CD4-positive, alpha-beta T cell treated with Interleukin-2 at 100 ng/mL for 4 hours (primary cell): ENCODE measurements around the gene LZTS2.
"Not testable (repeated sequence)": the region's sequence is repeated elsewhere in the genome, so short reads cannot be mapped to it uniquely, and the experiment has no call there.

ENCODE experiments used
- DNase-seq: peaks from one replicate; pipeline ENCODE4 v3.0.0-alpha.2; 2020; ENCODE audit warnings: low spot score

Gene LZTS2

DNA sequence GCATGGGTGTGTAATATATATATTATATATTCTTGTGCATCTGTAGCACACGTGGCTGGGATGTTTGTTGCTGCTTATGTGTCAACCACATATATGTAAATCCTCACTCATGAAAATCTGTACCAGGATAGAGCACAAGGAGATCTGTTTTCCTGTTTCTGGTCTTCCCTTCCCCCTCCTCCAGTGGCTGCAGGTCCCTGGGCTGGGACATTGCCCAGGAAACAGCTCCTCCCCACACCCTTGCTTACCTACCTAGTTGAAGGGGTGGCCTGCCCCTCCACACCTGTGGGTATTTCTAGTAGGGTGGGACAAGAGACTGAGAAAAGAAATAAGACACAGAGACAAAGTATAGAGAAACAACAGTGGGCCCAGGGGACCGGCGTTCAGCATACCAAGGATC is 33.7 kb downstream of the LZTS2 start:
- no peak for DNase-seq

DNA sequence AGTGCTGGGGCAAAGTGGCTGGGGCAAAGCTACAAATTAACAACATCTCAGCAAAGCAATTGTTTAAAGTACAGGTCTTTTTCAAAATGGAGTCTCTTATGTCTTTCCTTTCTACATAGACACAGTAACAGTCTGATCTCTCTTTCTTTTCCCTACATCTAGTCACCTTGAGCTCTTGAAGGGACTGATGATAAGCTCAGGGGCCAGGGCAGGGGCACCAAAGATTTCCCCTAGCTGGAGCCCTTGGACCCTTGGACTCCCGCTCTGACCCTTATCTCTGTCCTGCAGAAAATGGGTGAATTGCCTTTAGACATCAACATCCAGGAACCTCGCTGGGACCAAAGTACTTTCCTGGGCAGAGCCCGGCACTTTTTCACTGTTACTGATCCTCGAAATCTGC is 34.8 kb downstream of the LZTS2 start:
- DNase-seq, result not testable (repeated sequence)

DNA sequence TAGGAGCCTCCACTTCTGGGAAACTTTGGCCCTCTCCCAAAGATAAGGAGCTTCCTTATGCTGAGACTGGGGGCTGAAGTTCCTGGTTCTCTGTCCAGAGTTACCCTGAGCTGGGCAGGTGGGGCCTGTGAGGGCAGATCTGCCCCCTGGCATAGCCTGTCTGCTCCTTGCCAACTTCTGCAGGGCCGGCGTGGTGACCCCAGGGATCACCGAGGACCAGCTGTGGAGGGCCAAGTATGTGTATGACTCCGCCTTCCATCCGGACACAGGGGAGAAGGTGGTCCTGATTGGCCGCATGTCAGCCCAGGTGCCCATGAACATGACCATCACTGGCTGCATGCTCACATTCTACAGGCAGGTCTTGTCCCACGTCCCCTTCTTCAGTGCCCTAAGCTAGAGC is 35.7 kb downstream of the LZTS2 start:
- DNase-seq, result no peak

DNA sequence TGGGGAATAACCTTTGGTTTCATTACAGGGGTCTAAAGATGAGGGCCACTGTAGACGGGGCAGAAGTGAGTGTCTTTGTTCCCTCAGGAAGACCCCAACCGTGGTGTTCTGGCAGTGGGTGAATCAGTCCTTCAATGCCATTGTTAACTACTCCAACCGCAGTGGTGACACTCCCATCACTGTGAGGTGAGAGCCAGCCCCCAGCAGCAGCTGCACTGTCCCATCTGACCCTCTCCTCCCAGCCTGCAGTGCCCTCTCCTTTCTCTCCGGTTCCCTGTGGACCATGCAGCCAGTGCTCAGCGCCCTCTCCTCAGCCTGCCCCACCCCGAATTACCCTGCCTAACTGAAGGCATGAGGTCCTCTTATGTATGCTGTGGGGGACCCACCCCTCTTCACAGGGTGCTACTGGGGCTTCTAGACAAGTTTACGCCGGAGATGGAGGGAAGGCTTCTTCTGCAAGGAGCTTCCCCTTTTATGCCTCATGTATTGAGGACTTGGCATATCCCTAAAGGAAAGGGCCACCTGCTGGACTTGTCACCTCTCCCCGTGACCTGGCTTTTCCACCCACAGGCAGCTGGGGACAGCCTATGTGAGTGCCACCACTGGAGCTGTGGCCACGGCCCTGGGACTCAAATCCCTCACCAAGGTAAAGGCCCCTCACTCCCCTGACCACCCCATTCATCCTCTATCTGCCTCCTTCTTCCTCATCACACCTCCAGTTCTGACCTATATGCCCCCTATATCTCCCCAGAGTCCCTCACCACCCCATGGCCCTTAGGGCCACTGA is 36.5 kb downstream of the LZTS2 start:
- no peak for DNase-seq

DNA sequence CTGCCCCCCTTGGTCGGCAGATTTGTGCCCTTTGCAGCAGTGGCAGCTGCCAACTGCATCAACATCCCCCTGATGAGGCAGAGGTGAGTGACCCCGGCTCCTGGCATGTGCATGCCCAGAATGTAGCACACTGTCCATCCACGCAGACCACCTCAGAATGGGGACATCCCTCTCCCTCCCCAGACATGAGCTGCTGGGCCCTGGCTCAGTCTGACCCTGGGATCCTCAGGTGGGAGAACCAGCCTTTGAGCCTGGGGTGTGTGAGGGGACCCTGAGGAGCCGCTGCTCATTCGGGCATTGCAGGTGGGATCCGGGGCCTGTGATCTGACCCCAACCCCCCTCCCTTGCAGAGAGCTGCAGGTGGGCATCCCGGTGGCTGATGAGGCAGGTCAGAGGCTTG is 37.1 kb downstream of the LZTS2 start:
- DNase-seq, result no peak

DNA sequence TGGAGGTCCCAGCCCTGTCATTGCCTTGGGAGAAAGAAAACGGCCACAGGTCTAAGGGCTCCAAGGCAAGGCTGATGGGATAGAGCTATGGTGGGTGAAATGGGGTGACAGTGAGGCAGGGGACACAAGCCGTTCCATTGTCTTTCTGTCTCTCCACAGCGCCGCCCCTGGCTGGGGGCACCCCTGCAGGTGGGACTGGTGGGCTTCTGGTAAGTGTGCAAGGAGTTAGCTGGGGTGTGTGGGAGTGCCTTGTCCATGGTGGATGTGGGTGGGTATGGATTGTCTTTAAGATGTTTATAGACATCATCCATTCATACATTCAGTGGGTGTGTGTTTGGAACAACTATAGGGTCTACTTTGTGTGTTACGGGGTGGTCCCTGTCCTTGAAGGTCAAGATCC is 38.9 kb downstream of the LZTS2 start:
- no peak for DNase-seq

DNA sequence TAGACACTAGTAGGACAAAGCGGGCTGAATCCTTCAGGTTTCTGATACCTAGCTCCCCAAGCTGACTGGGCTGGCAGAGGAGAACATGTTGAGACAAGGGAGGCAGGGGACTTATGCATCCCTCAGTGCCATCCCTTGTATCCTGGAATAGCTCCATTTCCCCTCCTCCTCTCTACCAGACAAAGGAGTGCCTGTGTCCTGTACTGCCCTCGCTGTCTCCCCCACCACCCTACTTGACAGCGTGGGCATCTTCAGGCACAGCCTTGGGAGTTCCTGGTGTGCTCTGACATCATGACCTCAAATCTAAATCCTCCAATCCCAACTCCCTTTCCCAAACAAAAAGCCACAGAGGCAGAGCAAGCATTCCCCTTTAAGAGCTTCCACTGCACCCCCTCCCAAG is 40.5 kb downstream of the LZTS2 start:
- no peak for DNase-seq

DNA sequence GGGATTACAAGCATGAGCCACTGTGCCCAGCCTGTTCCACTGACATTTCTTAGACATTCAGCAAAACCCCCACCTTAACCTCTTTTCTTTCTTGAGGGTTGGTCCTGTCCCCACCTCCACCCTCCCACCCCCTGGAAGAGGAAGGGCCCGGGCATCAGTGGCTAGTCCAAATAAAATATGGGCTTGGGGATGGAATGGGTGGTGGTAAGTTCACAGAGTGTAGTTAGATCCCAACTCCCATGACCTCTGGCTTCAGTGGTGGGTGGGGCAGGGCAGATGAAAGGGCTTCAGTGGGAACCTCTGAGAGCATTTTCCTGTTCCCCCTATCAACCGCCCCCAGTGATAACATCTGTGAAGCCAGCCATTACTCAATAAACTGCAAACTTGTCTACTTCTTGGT is 41.2 kb downstream of the LZTS2 start:
- DNase-seq, result no peak

DNA sequence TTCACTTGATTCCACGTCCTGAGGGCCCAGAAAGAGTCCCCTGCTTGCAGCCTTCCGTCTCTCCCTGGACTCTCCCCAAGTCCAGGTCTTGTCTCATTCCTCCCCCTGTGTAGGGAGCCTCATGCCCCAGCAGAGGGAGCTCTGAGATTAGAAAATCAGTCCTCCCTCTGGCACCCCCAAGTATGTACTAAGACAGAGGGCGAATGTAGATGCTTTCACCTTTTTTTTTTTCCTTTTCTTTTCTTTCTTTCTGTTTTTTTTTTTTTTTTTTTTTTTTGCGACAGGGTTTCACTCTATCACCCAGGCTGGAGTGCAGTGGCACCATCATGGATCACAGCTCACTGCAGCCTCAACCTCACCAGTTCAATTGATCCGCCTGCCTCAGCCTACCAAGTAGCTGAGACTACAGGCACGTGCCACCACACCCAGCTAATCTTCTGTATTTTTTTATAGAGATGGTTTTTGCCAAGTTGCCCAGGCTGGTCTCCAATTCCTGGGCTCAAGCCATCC is 41.7 kb downstream of the LZTS2 start:
- peak; percentile 83 for DNase-seq

DNA sequence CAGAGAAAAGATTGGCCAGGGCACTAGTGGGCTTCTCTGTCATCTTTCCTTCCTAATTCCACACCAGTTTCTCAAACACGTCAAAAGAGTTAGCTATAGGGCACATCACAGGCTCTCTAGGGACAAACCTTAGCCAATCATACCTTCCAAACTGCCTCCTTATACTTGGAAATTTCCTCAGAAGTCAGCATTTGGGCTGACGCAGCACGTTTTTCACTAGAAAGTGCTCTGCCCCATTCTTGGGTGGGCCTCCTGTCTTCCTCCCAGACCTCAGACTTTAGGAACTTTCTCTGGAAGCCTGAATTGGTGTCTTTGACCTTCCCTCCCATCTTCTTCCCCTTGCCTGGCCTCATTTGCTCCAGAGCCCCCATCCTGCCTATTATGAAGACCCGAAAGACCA is 42.5 kb downstream of the LZTS2 start:
- DNase-seq, result no peak

DNA sequence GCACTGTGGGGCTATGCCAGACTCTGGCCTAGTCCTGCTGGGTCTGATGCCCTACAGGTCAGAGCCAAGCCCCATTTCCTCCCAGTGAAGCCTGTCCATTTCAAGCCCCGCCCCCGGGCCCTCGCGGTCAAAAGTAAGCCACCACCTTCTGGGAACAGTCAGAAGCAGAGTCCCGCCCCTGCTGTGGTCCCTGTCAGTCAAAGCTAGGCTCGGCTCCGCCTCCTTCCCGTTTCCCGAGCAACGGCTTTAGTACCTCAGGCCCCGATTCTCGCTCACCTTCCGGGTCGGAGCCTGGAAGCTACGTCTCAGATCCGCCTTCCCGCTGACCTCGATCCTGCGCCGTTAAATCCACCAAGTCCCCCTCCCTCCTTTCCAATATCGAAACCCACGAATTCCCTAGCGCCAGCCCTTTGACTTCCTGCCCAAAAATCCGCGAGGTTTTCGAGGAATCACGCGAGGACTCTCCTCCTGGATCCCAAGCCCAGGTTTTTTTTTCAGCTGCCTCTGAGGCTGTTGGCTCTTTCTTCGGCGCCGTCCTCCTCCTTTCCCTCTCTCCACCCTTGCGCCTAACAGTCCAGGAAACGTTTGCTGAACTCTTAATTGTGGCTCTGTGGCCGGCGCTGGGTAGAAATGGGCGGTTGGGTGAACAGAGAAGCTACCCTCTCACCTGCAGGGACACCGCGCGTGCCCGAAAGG is 43.2 kb downstream of the LZTS2 start:
- peak; percentile 86 for DNase-seq

DNA sequence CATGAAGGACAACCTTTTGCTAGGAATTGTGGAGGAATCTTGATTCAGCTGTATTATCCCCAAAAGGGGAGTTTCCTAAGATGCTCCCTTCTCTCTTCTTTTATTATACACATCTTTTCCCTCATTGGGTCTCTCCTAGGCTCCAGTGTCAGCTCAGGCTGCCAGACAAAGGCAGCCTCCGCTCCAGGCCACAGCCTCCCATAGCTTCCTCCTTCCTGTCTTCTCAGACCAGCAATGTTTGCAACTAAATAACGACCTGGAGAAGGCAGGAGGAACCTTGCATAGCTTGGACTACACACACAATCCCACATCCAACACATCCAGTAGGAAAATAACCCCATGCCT is 43.7 kb downstream of the LZTS2 start:
- DNase-seq, result no peak

DNA sequence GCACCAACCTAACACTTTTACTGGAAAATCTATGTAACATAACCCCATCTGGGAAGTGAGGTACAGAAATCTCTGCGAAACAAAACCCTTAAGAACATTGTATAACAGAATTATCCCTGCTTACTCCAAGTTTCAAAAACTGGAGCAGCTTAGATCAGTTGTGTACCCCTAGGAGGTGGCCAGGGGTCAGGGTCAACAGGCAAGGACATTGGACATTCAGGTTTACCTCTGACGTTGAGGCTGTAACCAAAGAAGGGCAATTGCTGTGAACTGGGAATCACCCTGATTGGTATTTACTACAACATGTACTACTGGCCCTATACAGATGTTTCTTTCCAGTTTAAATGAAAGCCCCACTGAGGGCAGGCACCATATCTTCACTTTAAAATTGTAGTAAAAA is 44.5 kb downstream of the LZTS2 start:
- DNase-seq, result no peak

DNA sequence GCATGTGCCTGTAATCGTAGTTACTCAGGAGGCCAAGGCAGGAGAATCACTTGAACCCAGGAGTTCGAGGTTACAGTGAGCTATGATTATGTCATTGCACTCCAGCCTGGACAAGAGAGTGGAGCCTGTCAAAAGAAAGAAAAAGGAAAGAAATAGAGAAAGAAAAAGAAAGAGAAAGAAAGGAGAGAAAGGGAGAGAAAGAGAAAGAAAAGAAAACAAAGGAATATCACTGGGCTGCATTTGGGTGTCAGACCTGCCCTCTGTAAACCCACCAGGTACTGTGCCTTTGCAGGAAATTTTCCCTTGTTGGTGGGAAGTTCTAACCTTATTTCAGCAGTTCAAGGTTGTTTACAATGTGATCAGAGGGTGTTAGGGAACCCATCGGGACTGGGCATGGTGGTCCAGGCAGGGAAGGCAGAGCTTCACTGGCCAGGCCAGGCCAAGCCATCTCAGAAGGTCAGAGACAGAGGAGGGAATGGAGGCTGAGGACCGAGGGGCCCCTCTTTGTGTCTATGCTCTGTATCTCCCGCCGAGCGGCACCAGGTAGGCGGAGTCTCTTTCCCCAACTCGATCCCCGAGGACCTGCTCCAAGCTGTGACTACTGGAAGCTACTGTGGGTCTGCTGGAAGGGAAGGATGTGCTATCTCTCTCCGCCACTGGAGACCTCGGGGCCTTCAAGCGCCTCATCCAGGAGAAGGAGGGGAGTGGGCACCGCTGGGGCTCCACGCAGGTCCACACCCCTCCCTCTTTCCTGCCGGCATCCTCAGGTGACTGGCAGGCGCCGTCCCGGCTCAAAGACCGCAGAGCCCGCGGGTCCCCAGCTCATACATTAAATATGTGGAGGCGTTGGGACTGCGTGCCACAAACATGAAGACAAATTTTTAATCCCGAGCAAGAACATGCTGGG is 47.0 kb downstream of the LZTS2 start:
- no peak for DNase-seq

DNA sequence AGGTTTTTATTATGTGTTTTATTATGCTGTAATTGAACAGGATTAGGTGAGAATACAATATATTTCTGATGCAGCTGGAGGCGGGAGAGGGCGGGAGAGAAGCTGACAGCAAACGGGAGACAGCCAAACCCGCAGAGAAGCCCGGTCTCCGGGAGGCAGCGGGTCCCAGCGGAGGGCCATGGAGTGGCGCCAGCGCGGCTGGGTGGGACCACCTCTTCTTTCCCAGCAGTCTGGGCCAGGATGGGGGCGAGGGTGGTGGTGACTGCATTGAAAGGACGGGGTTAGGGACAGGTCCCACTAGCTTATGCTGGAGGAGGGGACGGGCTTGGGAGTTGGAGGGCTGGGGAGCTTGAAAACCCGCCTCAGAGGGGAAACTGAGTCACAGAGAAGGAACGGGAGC is 47.7 kb downstream of the LZTS2 start:
- DNase-seq, result no peak

DNA sequence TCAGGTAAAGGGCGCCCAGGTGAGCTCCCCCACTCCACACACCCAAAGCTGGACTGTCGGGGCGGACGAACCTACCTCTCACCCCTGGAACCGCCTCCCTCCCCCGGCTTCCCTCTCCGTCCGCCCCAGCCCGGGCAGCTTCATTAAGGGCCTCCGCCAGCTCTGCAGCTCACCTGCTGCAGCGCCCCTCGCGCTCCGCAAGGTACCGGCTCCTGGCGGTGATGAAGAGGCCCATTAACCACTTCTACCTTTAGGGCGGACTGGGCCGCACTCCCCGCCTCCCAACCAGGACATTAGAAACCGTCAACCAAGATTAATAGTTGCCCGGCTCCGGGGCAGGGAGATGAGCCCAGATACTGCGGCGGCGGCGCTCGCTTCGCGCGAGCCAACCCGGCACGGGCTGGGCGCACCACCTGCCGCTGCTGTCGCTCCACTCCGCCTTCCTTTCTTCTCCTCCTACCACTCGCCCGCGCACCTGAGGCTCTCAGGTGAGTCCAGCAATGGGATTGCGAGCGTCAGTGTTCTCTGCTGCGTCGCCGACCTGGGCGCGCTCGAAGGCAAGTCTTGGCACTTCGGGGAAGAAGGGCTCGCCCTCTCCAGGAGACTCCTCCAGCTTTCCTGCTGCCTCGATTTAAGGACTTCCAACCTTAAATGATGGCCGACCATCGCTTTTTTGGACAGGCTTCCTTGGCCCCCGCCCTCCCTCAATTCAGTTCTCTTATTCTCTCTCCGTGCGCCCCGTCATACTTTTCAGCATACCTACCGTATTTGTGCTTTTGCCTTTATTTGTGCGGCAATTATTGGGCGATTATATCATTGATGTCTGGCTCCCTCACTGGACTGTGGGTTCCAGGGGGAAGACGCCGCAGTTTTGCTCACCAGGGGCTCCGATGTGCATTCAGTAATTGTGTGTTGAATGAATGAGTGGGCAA is 48.6 kb downstream of the LZTS2 start:
- no peak for DNase-seq

DNA sequence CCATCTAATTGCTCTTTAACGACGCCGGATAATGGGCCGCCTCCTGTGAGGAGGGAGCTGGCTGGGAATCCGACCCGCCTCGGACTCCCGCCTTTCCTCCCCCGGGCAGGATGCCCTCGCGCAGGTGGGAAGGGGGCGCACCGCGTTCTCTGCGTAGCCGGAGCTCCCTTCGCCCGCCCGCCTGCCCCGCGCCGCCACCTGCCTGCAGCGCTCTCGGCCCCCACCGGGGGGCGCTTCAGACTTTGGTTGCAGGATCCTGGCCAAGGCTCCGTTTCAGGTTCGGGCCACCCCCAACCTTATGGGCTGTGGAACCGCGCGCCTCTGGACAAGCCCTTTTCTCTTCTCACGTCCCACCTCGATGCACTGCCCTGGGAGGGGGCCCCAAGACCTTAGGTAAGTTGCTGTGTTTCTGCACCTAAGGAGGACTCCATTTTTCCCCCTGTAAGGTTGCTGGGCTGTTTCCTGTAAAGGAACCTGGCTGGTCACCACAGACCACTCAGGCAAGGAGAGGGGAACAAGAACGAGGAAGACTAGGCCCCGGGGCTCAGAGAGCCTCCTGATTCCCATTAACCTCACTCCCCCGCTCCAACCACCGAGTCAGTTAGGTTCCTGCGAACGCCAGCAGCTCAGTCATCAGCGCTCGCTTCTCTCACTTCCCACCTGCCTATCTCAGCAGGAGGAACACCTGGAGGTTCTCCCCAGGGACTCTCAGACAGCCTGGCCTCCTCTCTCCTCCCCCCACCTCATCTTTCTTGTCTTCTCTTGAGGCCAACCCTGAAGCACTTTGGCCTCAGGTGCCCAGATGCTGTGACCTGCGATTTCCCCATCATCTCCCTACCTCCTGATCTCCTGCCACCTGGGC is 50.8 kb downstream of the LZTS2 start:
- DNase-seq, result peak; percentile 81

DNA sequence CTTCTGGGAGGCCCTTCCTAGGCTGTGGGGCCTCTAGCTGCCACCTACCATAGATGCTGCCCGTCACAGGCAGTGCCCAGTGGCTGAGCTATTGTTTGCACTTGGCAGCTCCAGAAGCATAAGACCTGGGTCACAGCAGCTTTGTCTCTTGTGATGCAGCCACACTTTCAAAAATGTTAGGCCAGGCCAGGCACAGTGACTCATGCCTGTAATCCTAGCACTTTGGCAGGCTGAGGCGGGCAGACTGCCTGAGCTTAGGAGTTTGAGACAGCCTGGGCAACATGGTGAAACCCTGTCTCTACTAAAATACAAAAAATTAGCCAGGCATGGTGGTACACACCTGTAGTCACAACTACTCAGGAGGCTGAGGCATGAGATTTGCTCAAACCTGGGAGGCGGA is 52.7 kb downstream of the LZTS2 start:
- DNase-seq, result no peak

DNA sequence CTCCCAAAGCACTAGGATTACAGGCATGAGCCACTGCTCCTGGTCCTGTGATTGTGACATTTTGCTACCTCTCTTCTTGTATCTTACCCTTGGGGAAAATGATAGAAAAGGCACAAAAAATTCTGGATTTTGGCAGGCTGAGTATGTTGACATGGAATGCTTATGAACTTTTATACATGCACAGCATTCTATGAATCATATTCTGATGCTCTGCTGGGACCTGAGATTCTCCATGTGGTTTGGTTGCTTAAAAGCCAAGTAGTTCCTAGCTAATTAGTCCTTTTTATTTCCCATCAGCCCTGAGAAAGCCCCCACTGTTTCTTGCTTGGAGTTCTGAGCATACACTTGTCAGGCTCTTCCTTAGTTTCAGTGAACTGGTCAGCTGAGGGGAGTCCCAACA is 53.9 kb downstream of the LZTS2 start:
- DNase-seq, result no peak

DNA sequence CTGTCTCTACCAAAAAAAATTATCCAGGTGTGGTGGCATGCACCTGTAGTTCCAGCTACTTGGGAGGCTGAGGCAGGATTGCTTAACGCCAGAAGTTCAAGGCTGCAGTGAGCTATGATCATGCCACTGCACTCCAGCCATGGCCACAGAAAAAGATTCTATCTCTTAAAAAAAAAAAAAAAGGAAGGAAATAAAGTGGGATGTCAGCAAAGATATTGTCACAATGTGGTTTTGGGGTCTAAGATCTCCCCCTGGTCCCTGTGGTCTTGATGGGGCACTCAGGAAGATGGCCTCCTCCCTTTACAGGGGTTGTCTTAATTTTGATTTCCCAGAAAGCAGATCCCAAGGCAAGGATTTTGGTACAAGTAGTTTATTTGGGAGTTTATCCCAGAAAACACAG is 54.7 kb downstream of the LZTS2 start:
- DNase-seq, result no peak

DNA sequence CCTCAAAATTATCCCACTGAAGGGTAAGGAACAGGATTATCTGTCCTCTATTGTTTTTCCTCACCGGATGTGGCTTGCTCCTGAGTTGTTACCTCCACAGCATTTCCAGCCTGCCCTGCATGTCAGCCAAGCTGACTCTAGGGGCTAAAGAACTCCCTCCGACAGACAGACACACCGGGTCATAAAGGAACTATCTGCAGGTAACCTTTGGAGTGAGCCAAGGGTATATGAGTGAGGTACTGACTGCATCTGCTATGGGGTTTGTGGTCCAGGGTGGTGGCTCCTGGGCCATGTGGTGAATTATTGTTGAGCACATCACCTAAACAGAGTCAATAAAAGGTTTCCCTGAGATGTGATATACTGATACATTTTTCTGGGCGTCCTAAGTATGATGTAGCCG is 55.3 kb downstream of the LZTS2 start:
- no peak for DNase-seq
